Stimulated activated CD8-positive, alpha-beta memory T cell treated with anti-CD3 and anti-CD28 coated beads, Interleukin-4, amount 100 ng/mL, for 4 hours (primary cell): ENCODE results near the gene CSTB.

Source experiments
- DNase-seq, 2 donors: peaks; one replicate each; pipeline ENCODE4 v3.0.0-alpha.2; 2020; ENCODE audit warnings: low read depth in 2 of 2, low spot score in 1 of 2

CSTB gene

GRCh38 chr21:43793243-43793642 lies 17.1 kb upstream of the CSTB start:
- DNase-seq: no peak

GRCh38 chr21:43792406-43792805 lies 16.3 kb upstream of the CSTB start:
- no peak for DNase-seq

GRCh38 chr21:43790010-43790524 lies 14.0 kb upstream of the CSTB start:
- no peak for DNase-seq

DNA sequence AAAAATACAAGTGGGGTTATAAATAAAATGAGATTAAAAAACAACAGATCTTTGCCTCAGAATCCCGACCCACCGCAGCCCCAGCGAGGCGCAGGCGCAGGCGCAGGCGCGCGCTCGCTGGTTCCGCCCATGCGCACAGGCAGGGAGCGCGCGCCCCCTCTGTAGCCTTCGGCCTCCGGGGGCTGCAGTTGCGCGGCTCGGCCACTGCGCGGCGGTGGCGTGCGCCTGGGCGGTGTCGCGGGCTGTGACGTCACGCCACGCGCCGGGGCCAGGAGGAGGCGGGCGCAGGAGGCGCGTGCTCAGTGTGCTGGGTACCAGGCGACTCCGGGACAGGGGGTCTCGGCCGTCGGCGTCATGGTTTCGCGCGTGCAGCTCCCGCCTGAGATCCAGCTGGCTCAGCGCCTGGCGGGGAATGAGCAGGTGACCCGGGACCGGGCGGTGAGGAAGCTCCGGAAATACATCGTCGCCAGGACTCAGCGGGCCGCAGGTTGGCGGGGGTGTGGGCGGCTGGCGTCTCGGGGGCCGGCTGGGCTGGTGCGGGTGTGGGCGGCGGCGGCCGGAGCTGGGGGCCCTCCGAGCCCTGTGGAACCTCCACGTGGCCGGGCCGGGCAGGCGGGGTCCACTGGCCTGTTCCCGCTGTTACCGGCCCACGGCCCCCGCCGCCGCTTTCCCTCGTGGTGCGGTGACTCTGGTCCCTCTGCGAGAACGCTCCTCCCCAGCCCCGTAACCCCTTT lies 13.3 kb upstream of the CSTB start, which contains the start of gene RRP1:
Gene RRP1, plus strand, starts transcription at position 302 of the 734 bp plus-strand sequence. Its CDS starts 53 bp downstream, at position 355.
- peak; percentile 78 to 87 for DNase-seq

DNA sequence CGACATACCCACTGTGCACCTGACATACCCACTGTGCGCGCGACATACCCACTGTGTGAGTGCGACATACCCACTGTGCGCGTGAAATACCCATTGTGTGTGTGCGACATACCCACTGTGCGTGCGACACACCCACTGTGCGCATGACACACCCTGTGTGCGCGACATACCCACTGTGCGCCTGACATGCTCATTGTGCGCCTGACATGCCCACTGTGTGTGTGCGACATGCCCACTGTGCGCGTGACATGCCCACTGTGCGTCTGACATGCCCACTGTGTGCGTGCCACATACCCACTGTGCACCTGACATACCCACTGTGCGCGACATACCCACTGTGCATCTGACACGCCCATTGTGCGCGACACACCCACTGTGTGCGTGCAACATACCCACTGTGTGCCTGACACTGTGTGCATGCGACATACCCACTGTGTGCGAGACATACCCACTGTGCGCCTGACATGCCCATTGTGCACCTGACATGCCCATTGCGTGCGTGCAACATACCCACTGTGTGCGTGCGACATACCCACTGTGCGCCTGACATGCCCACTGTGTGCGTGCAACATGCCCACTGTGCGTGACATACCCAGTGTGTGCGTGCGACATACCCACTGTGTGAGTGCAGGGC lies 10.8 kb upstream of the CSTB start:
- DNase-seq: no peak

DNA sequence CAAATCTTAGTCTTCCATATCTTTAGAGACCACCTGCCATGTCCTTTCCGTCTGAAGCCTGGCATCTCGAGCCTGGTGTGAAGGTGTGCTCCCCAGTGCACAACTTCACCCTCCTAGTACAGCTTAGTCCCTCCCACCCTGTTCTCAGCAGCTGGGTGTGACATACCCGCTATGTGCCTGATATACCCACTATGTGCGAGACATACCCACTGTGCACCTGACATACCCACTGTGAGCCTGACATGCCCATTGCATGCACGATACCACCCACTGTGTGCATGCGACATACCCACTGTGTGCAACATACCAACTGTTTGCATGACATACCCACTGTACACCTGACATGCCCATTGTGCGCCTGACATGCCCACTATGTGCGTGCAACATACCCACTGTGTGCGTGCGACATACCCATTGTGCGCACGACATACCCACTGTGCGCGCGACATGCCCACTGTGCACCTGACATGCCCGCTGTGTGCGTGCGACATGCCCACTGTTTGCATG lies 10.2 kb upstream of the CSTB start:
- no peak for DNase-seq

DNA sequence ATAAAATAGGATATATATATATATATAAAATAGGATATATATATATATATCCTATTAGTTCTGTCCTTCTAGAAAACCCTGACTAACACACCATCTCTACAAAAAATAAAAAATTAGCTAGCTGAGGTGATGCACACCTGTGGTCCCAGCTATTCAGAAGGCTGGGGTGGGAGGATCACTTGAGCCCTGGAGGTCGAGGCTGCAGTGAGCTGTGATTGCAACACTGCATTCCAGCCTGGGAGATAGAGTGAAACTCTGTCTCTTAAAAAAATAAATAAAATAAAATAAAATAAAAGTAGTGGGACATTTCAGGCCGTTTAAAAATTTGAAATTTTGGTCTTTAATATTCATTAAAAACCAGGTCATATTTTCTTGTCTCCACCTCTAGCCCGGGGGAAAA lies 9.0 kb upstream of the CSTB start:
- no peak for DNase-seq

DNA sequence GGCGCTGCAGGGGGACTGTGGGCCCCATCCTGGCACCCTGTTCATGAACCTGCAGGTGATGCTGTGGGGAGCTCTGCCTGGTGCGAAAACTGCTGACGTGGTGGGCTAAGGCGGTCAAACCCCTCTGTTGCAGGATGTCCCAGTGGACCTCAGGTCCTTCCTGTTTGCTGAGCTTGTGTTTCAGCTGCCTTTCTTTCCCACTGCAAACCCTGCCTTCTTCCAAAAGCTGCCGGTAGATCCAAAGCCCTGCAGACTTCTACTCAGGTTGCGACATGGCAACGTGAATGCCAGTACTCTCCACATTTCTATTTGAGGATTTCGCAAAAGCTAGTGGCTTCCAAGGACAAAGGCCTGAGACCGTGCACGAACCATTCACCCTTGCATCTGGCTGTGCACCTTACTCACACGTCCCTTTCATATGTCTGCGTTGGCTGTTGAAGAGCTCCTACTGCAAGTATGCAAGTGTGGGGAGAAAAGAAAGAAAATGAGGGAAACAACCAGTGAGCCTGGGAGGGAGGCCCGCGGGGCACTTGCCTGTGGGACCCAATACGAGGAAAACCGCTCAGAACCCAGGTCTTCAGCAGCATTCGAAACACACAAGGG lies 7.1 kb upstream of the CSTB start:
- DNase-seq: no peak

GRCh38 chr21:43782431-43783097 lies 6.5 kb upstream of the CSTB start:
- DNase-seq: no peak

- DNase-seq: no peak
Observed at GRCh38 chr21:43781846-43782245, 5.7 kb upstream of the CSTB start.

- no peak for DNase-seq
Observed at GRCh38 chr21:43779660-43780059, 3.6 kb upstream of the CSTB start.

DNA sequence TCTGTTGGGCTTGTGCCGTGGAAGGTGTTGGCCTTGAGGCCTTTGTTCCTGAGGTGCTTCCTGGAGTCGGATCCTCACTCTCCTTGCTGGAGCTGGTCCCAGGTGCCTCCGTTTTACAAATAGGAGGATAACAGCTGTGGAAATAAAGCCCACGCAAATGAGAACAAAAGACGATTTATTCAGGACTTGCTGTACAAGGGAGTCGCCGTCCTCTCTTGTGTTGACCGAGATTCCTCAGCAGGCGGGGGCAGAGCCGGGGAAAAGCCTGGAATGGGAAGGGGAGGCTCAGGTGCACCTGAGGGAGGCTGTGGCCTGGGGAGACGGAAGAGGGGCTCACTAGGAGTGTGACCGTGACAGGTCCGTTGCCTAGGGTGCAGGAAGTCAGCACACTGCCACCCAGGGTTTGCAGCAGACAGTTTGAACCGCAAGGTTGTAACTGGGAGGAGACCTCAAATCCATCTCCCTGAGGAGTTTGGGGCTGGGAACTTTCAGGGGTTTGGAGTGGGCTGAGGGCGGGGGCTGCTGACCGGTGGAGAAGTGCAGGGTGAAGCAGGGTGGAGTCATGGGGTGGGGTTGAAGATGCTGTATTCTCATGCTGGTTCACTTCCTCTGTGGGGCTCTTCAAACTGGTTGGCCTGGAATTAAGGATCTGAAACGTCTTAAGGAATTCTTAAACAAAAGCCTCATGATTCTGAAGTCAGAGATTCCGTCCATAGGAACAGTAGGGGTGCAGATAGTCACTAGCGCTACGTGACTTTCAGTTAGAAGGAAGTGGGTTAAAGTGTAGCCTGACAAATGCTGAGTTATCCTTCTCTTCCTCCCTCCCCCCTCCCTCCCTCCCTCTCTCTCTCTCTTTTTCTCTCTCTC lies 2.6 kb upstream of the CSTB start:
- no peak for DNase-seq

DNA sequence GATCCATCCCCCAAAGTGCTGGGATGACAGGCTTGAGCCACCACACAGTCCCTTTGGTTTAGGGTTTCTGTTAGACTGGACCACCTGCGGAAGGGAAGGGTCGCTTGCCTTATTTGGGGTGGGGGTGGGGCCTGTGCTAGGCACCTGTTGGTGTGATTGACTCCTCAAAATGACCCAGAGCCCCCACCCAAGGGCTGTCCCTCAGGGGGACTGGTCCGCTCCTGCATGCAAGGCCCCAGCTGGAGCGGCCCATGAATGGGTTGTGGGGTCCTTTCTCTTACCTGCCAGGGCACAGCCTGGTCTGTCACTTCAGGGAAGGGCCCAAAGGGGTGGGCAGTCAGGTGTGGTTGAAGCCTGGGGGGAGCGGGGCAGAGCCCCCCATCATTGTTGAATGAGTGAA lies 1.8 kb upstream of the CSTB start:
- no peak for DNase-seq

- no peak for DNase-seq
Observed at GRCh38 chr21:43775190-43775589, 918 bp downstream of the CSTB start.

- no peak for DNase-seq
Observed at GRCh38 chr21:43774163-43774562, 1.9 kb downstream of the CSTB start.

GRCh38 chr21:43772425-43772821 lies 3.7 kb downstream of the CSTB start:
- no peak for DNase-seq

GRCh38 chr21:43771698-43772424 lies 4.2 kb downstream of the CSTB start:
- DNase-seq: no peak

DNA sequence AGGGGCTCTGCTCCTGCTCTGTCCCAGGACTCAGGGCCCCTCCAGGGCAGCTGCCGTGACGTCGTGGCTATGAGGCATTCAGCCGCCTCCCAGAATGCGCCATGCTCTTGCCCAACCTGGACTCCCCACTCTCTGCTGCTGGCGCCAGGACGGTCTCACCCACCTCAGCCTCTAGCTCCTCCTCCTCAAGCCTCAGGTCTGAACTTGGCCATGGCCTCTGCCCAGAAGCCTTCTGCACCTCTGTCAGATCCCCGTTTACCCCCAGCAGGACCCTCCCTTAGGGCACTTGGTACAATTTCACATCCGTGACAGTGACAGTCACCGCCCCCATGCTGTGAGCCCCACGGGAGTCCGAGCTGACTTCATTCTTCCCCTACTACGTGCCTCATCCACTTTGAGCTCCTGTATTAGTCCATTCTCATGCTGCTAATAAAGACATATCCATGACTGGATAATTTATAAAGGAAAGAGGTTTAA lies 4.9 kb downstream of the CSTB start:
- DNase-seq: no peak

GRCh38 chr21:43770066-43770655 lies 5.9 kb downstream of the CSTB start:
- DNase-seq: no peak
